LNCaP clone FGC (cell line): ENCODE measurements around the gene COQ8A.

Experiments
- DNase-seq: peaks from one replicate; pipeline ENCODE4 v3.0.0-alpha.2; 2011; ENCODE audit warnings: low read depth
- H3K4me3 ChIP-seq: 2 replicates; pipeline ENCODE4 v1.5.1; 2011; ENCODE audit warnings: mild to moderate bottlenecking, low read depth, low read length, control low read depth
- TF ChIP-seq, protein P1 (sequence below): IDR thresholded peaks from 2 replicates; pipeline ENCODE4 v1.5.1; 2012; ENCODE audit warnings: mild to moderate bottlenecking; ENCODE audit not compliant: control insufficient read depth, insufficient read depth; ENCODE audit errors: extremely low read depth

COQ8A gene

DNA sequence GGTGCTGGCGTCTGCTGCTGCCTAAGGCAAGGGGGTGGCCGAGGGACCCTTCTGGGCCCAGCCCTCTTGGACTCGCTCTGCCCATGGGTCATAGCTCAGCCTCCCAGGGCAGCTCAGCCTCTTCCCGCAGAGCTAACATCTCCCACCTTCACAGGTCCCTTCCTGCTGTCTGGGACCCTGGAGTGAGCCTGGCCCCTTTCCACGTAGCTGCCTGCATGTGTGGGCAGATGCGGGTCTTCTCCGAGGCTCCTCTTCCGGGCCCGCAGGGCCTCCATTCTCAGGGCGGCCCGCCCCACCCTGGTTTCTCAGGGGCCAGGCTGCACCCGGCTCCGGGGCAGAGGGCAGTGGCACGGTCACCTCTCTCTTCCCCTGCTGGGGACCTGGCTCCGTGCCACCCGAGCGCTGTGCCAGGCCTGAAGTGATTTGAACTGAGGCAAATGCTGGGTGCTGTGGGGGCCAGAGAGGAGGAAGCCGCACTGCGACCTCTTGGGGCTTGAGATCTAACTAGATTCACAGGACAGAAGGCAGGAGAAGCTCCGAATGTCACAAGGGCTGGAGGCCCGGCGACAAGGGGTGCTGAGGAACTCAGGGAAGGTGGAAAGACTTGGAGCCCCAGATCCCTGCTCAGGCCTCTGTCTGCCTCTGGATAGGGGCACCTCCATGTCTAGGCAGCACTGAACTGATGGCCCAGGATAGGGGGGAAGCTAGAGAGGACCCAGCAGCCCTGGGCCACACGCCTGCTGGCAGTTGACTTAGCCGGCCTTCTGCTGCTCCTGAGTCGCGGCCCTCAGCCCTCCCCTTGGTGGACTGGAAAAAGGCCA is 40.7 kb downstream of the COQ8A start:
- TF ChIP-seq, protein P1, sequence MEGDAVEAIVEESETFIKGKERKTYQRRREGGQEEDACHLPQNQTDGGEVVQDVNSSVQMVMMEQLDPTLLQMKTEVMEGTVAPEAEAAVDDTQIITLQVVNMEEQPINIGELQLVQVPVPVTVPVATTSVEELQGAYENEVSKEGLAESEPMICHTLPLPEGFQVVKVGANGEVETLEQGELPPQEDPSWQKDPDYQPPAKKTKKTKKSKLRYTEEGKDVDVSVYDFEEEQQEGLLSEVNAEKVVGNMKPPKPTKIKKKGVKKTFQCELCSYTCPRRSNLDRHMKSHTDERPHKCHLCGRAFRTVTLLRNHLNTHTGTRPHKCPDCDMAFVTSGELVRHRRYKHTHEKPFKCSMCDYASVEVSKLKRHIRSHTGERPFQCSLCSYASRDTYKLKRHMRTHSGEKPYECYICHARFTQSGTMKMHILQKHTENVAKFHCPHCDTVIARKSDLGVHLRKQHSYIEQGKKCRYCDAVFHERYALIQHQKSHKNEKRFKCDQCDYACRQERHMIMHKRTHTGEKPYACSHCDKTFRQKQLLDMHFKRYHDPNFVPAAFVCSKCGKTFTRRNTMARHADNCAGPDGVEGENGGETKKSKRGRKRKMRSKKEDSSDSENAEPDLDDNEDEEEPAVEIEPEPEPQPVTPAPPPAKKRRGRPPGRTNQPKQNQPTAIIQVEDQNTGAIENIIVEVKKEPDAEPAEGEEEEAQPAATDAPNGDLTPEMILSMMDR, result no peak

DNA sequence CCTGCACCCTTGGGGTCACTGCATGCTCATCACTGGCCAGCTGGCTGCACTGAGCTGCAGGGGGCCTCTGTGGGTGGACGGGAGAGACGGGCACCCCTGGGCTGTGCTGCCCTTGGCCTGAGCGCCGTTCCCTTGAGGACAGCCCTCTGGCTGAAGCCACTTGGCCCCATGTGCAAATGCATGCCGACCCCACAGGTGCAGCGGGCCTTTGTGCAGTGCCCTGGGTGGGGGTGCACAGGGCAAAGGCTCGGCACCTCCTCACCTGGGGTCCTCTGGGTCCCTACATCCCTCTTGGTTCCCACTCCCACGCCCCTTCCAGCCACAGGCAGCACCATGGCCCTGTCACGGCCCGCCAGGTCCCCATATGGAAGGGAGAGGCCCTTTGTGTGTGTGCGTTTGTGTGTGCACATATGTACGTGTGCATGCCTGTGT is 41.3 kb downstream of the COQ8A start:
- DNase-seq, result no peak
- TF ChIP-seq, protein P1, result no peak
- H3K4me3 ChIP-seq, result no peak overlapping the region

More for the DNA sequence above, 40.7 kb downstream of the COQ8A start:
- H3K4me3 ChIP-seq, result no peak overlapping the region
- DNase-seq, result no peak

DNA sequence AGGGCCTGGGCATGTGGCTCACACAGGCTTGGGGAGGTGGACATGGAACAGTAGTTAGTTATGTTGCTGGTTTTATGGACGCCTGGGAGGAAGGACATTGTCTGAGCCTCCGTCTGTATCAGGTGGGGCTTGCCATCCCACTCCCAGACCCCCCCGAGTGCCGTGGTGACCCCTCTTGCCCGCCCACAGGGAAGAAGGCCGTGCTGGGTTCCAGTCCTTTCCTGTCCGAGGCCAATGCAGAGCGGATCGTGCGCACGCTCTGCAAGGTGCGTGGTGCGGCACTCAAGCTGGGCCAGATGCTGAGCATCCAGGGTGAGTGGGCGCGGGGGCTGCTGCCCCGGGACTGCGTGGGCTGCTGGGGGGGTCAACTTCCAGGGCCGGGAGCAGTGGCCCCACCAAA is 41.7 kb downstream of the COQ8A start:
- H3K4me3 ChIP-seq, result no peak overlapping the region
- no peak for DNase-seq
- TF ChIP-seq, protein P1, result no peak

DNA sequence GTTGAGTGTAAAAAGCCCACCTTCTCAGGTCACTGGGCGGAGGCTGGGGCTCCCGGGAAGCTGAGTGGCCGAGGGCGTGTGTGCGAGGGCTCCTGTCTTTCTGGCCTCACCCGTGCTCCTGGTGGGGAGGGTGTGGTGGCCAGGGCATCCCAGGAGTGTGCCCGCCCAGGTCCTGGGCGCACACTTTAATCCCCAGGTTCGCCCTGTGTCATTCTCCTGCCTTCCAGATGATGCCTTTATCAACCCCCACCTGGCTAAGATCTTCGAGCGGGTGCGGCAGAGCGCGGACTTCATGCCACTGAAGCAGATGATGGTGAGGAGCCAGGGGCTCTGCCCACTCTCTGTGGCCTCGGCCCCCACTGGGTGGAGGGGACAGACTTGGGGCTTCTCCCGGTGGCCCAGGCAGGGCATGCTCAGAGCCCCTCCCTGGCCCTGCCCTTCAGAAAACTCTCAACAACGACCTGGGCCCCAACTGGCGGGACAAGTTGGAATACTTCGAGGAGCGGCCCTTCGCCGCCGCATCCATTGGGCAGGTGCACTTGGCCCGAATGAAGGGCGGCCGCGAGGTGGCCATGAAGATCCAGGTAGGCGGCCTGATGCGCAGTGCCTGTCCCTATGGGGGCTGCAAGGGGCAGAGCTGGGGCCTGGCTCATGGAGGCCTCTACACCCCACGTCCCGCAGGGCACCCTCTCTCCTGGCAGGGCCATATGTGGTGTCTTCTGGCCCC is 42.5 kb downstream of the COQ8A start:
- no peak for DNase-seq
- TF ChIP-seq, protein P1, result no peak
- H3K4me3 ChIP-seq, result no peak overlapping the region

DNA sequence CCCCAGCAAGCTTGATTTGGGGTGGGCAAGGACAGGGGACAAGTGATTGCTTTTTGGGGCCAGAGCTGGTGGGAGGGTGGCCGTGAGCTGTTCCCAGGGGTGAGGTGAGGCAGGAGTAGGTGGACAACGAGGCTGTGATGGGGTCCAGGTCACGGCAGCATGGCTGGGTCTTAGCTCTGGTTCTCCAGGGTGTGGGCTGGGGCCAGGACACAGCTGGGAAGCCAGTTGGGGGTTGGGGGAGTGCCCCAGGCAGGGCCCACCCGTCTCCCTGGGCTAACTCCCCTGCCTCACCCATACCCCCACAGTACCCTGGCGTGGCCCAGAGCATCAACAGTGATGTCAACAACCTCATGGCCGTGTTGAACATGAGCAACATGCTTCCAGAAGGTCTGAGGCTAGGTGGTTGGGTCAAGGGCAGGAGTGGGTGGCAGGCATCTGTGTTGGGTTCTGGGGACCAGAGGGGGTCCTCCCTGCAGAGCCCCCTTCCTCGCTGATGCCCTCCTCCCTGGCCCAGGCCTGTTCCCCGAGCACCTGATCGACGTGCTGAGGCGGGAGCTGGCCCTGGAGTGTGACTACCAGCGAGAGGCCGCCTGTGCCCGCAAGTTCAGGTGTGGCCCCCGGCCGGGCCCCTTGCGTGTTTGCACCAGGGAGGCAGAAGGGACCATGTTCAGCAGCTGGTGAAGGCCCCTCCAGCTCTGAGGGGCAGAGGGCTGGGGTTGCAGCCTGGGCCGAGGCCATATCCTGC is 43.3 kb downstream of the COQ8A start:
- no peak for DNase-seq
- no peak overlapping the region for H3K4me3 ChIP-seq
- TF ChIP-seq, protein P1, result no peak

DNA sequence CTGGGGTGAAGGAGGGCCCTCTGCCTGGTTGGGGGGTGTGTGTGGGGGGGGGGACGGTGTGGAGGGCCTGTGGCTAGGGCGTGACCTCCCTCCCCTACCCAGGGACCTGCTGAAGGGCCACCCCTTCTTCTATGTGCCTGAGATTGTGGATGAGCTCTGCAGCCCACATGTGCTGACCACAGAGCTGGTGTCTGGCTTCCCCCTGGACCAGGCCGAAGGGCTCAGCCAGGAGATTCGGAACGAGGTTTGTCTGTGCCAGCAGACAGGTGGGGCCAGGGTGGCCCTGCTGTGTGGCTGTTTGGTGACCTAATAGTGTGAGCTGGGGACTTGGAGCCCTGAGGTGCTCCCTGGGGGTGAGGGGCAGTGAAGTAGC is 43.9 kb downstream of the COQ8A start:
- H3K4me3 ChIP-seq, result no peak overlapping the region
- no peak for DNase-seq
- TF ChIP-seq, protein P1, result no peak
